Measurements from ENCODE around the gene CLPTM1.

DNA sequence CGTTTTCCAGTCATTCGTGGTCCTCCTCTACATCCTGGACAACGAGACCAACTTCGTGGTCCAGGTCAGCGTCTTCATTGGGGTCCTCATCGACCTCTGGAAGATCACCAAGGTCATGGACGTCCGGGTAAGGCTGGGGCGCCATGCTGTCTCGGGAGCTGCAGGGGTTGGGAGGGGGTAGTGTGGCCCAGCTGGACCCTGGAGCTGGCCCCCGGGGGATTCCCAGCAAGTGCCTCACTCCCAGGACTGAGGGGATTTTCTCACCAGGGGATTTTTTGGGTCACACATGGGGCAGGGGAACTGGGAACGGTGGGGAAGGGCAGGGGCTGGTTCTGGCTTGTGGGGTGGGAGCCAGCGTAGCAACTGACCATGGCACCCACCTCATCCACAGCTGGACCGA lies 35.3 kb downstream of the CLPTM1 start:
- TF ChIP-seq, protein P1, sequence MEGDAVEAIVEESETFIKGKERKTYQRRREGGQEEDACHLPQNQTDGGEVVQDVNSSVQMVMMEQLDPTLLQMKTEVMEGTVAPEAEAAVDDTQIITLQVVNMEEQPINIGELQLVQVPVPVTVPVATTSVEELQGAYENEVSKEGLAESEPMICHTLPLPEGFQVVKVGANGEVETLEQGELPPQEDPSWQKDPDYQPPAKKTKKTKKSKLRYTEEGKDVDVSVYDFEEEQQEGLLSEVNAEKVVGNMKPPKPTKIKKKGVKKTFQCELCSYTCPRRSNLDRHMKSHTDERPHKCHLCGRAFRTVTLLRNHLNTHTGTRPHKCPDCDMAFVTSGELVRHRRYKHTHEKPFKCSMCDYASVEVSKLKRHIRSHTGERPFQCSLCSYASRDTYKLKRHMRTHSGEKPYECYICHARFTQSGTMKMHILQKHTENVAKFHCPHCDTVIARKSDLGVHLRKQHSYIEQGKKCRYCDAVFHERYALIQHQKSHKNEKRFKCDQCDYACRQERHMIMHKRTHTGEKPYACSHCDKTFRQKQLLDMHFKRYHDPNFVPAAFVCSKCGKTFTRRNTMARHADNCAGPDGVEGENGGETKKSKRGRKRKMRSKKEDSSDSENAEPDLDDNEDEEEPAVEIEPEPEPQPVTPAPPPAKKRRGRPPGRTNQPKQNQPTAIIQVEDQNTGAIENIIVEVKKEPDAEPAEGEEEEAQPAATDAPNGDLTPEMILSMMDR (IDR thresholded peaks at IDR 0.05; ENCODE audit: insufficient read depth, low read depth, low read length), result no peak
- TF ChIP-seq EZH2 (IDR thresholded peaks at IDR 0.05; ENCODE audit: insufficient read depth, low read length), result no peak
